Keratinocyte (primary cell): ENCODE results near the gene SKP1. TPM values are rescaled to one million over a fixed set of nuclear protein-coding genes. Genes with fewer than 3 reads are reported as not detected.

Experiments used
- DNase-seq: peaks from one replicate; pipeline ENCODE4 v3.0.0-alpha.2; 2011; ENCODE audit warnings: low read depth, missing footprints, low spot score
- FAIRE-seq: peaks from 2 replicates; lab custom pipeline; 2011; peaks lifted over from hg19 to GRCh38; lab: Jason Lieb, UNC
- H2AFZ ChIP-seq: 2 replicates; pipeline ENCODE4 v1.6.0; 2012; ENCODE audit warnings: low read length, control low read depth, inconsistent platforms; ENCODE audit not compliant: control insufficient read depth
- H3K27ac ChIP-seq: 2 replicates; pipeline ENCODE4 v1.5.1; 2011; ENCODE audit warnings: low read length; ENCODE audit not compliant: control insufficient read depth, insufficient read depth
- H3K27me3 ChIP-seq: 3 replicates; pipeline ENCODE4 v1.6.0; 2011; ENCODE audit warnings: low read length; ENCODE audit not compliant: control insufficient read depth, insufficient read depth; ENCODE audit errors: extremely low read depth
- H3K36me3 ChIP-seq, 2 experiments: 2 replicates in 1 of 2; 3 replicates in 1 of 2; pipeline ENCODE4 v1.5.1; 2011; ENCODE audit warnings: low read length in 2 of 2, mild to moderate bottlenecking in 1 of 2; ENCODE audit not compliant: control insufficient read depth in 2 of 2, insufficient read depth in 2 of 2; ENCODE audit errors: extremely low read depth in 1 of 2
- H3K4me1 ChIP-seq: 3 replicates; pipeline ENCODE4 v1.5.1; 2011; ENCODE audit warnings: low read length; ENCODE audit not compliant: control insufficient read depth, insufficient read depth; ENCODE audit errors: extremely low read depth
- H3K4me2 ChIP-seq: 3 replicates; pipeline ENCODE4 v1.6.0; 2011; ENCODE audit warnings: low read depth, low read length; ENCODE audit not compliant: control insufficient read depth, insufficient read depth; ENCODE audit errors: extremely low read depth
- H3K4me3 ChIP-seq, 3 experiments: fragments of 200-600 bp in 1 of 3; sonication (generic) in 1 of 3; 2 replicates in 2 of 3; 3 replicates in 1 of 3; pipeline ENCODE4 v1.5.1; 2011 to 2016; ENCODE audit warnings: low read length in 3 of 3, mild to moderate bottlenecking in 3 of 3, control low read depth in 2 of 3, inconsistent platforms in 1 of 3, low read depth in 1 of 3, mixed read lengths in 1 of 3, mixed run types in 1 of 3, moderate library complexity in 1 of 3; ENCODE audit not compliant: control insufficient read depth in 2 of 3, insufficient read depth in 2 of 3; ENCODE audit errors: extremely low read depth in 1 of 3
- H3K79me2 ChIP-seq: 2 replicates; pipeline ENCODE4 v1.6.0; 2012; ENCODE audit warnings: low read length; ENCODE audit not compliant: control insufficient read depth, insufficient read depth
- H3K9ac ChIP-seq: 3 replicates; pipeline ENCODE4 v1.6.0; 2011; ENCODE audit warnings: low read length; ENCODE audit not compliant: control insufficient read depth, insufficient read depth; ENCODE audit errors: extremely low read depth
- H3K9me1 ChIP-seq: 3 replicates; pipeline ENCODE4 v1.6.0; 2011; ENCODE audit warnings: low read length; ENCODE audit not compliant: control insufficient read depth, insufficient read depth; ENCODE audit errors: extremely low read depth
- H3K9me3 ChIP-seq: 2 replicates; pipeline ENCODE4 v1.5.1; 2012; ENCODE audit warnings: low read depth, low read length; ENCODE audit not compliant: control insufficient read depth
- H4K20me1 ChIP-seq: 3 replicates; pipeline ENCODE4 v1.6.0; 2011; ENCODE audit warnings: low read length; ENCODE audit not compliant: control insufficient read depth, insufficient read depth; ENCODE audit errors: extremely low read depth
- CTCF ChIP-seq, 3 experiments: IDR thresholded peaks in 1 of 3; conservative IDR thresholded peaks in 1 of 3; optimal IDR thresholded peaks in 1 of 3; 2 replicates in 2 of 3; 3 replicates in 1 of 3; pipeline versions ENCODE3 to v1.5.1; 2011; ENCODE audit warnings: low read length in 3 of 3, mild to moderate bottlenecking in 3 of 3, moderate library complexity in 2 of 3, control low read depth in 1 of 3, inconsistent platforms in 1 of 3; ENCODE audit not compliant: insufficient read depth in 2 of 3; ENCODE audit errors: extremely low read depth in 1 of 3
- EZH2 ChIP-seq: IDR thresholded peaks from one replicate; pipeline ENCODE4 v1.6.1; 2012; ENCODE audit warnings: inconsistent platforms, mild to moderate bottlenecking, low read length, moderate library complexity
- dilution Hi-C: fragments of 300-500 bp; cut with MboI; formaldehyde crosslinking; loops from one replicate; pipeline ENCODE4 v1.7.0; 2020; ENCODE audit warnings: low sequenced_read_pairs; ENCODE audit not compliant: extremely low pct_ligation_motif_present
- polyA plus RNA-seq, 5 experiments: library from polyadenylated mRNA; depleted of rRNA in 3 of 5; stranded (reverse) in 3 of 5; stranded (forward) in 1 of 5; unstranded in 1 of 5; fragments of >200 nt; gene quantifications; 1 replicate in 1 of 5; 2 replicates in 3 of 5; 3 replicates in 1 of 5; pipeline versions ENCODE4 v1.2.1 to v1.2.3, GENCODE V29; 2011 to 2012; ENCODE audit warnings: missing spikeins in 2 of 5, low read depth in 1 of 5, low replicate concordance in 1 of 5

SKP1 gene
- polyA plus RNA-seq, 1 donor (not counting 4 experiments of a cell fraction or from before 2014, with no cell fraction given) = 444 TPM

GRCh38 chr5:134151723-134152122, 25.0 kb downstream of the SKP1 start:
- TF ChIP-seq CTCF (optimal IDR thresholded peaks at IDR 0.05 in 1 of 3, IDR thresholded peaks at IDR 0.05 in 1 of 3, conservative IDR thresholded peaks at IDR 0.05 in 1 of 3; ENCODE audit: extremely low read depth in 1 of 3, insufficient read depth in 2 of 3, low read length in 3 of 3) (no peak), EZH2 (no peak)
- H3K36me3 ChIP-seq = peaks cover 21 to 35% of the 10 kb centered on the region in 2 experiments
- no peaks in the 10 kb centered on the region for H3K9me1 ChIP-seq
- no peaks in the 10 kb centered on the region for H3K27me3 ChIP-seq
- H3K4me3 ChIP-seq = no peak overlapping the region
- H2AFZ ChIP-seq = no peak overlapping the region
- DNase-seq = no peak
- no peaks in the 10 kb centered on the region for H3K4me1 ChIP-seq
- H3K27ac ChIP-seq = no peak overlapping the region
- peaks cover 10% of the 10 kb centered on the region for H3K79me2 ChIP-seq
- H4K20me1 ChIP-seq = peaks cover 5% of the 10 kb centered on the region
- H3K4me2 ChIP-seq = no peak overlapping the region
- FAIRE-seq = no peak
- no peak overlapping the region for H3K9ac ChIP-seq
- H3K9me3 ChIP-seq = no peaks in the 10 kb centered on the region
- dilution Hi-C loops = no loop called here

- Histone ChIP-seq H3K27me3 (no peaks in the 10 kb centered on the region), H3K79me2 (peaks cover 15% of the 10 kb centered on the region), H3K27ac (no peak overlapping the region), H3K9me3 (no peaks in the 10 kb centered on the region), H3K4me1 (no peaks in the 10 kb centered on the region), H3K9me1 (no peaks in the 10 kb centered on the region), H3K4me3 (no peak overlapping the region), H4K20me1 (peaks cover 19% of the 10 kb centered on the region), H3K4me2 (no peak overlapping the region), H2AFZ (no peak overlapping the region), H3K36me3 (peaks cover 28 to 34% of the 10 kb centered on the region in 2 experiments), H3K9ac (no peak overlapping the region)
- no peak for FAIRE-seq
- dilution Hi-C loops = no loop called here
- TF ChIP-seq CTCF (optimal IDR thresholded peaks at IDR 0.05 in 1 of 3, IDR thresholded peaks at IDR 0.05 in 1 of 3, conservative IDR thresholded peaks at IDR 0.05 in 1 of 3; ENCODE audit: extremely low read depth in 1 of 3, insufficient read depth in 2 of 3, low read length in 3 of 3) = no peak
- TF ChIP-seq EZH2 = no peak
- no peak for DNase-seq
Observed at GRCh38 chr5:134149571-134150303, 27.0 kb downstream of the SKP1 start.
